MM.1S (cell line): ENCODE data around the gene NRTN.
"Not testable (repeated sequence)": the region's sequence is repeated elsewhere in the genome, so short reads cannot be mapped to it uniquely, and the experiment has no call there.

Source experiments
- DNase-seq: peaks from one replicate; pipeline ENCODE4 v3.0.0-alpha.2; 2015
- H2AFZ ChIP-seq: fragments of 300-600 bp; sonication (generic); 2 replicates; pipeline ENCODE4 v1.6.0; 2016; ENCODE audit warnings: antibody characterized with exemption, low read length
- H3F3A ChIP-seq: fragments of 300-600 bp; sonication (generic); 2 replicates; pipeline ENCODE4 v1.6.1; 2016; ENCODE audit warnings: mild to moderate bottlenecking, antibody characterized with exemption, low read length, moderate library complexity, mixed read lengths; ENCODE audit not compliant: insufficient read depth
- H3K27ac ChIP-seq: fragments of 300-600 bp; sonication (generic); 2 replicates; pipeline ENCODE4 v1.5.1; 2016; ENCODE audit warnings: mild to moderate bottlenecking, low read length
- H3K27me3 ChIP-seq: fragments of 300-600 bp; sonication (generic); replicated peaks from 2 replicates; pipeline ENCODE4 v1.6.0; 2016; ENCODE audit warnings: low read length; ENCODE audit not compliant: insufficient read depth
- H3K36me3 ChIP-seq: fragments of 300-600 bp; sonication (generic); replicated peaks from 2 replicates; pipeline ENCODE4 v1.6.1; 2016; ENCODE audit warnings: mild to moderate bottlenecking, low read length, mixed read lengths; ENCODE audit not compliant: insufficient read depth
- H3K4me1 ChIP-seq: fragments of 300-600 bp; sonication (generic); 2 replicates; pipeline ENCODE4 v1.6.1; 2016; ENCODE audit warnings: low read length, mixed read lengths
- H3K4me2 ChIP-seq: fragments of 300-600 bp; sonication (generic); 2 replicates; pipeline ENCODE4 v1.6.0; 2016; ENCODE audit warnings: low read depth, low read length
- H3K4me3 ChIP-seq: fragments of 300-600 bp; sonication (generic); 2 replicates; pipeline ENCODE4 v1.5.1; 2016; ENCODE audit warnings: low read length, mixed read lengths
- H3K79me2 ChIP-seq: fragments of 300-600 bp; sonication (generic); 2 replicates; pipeline ENCODE4 v1.6.1; 2016; ENCODE audit warnings: mixed run types, low read length, mixed read lengths
- H3K9ac ChIP-seq: fragments of 300-600 bp; sonication (generic); 2 replicates; pipeline ENCODE4 v1.6.1; 2016; ENCODE audit warnings: low read length, mixed read lengths
- H3K9me2 ChIP-seq: fragments of 300-600 bp; sonication (generic); replicated peaks from 2 replicates; pipeline ENCODE4 v1.6.1; 2016; ENCODE audit warnings: mild to moderate bottlenecking, low read length, mixed read lengths; ENCODE audit not compliant: insufficient read depth
- H3K9me3 ChIP-seq: fragments of 300-600 bp; sonication (generic); replicated peaks from 2 replicates; pipeline ENCODE4 v1.6.1; 2016; ENCODE audit warnings: mild to moderate bottlenecking, low read length, mixed read lengths; ENCODE audit not compliant: insufficient read depth
- H4K20me1 ChIP-seq: fragments of 300-600 bp; sonication (generic); 2 replicates; pipeline ENCODE4 v1.6.1; 2016; ENCODE audit warnings: mild to moderate bottlenecking, low read length, moderate library complexity, mixed read lengths; ENCODE audit not compliant: insufficient read depth
- EZH2 ChIP-seq: fragments of 300-600 bp; sonication (generic); optimal IDR thresholded peaks from 2 replicates; pipeline ENCODE3; 2017; ENCODE audit warnings: low read depth, mild to moderate bottlenecking, antibody characterized with exemption, low read length, mixed read lengths
- EZH2phosphoT487 ChIP-seq: fragments of 300-600 bp; sonication (generic); IDR thresholded peaks from 2 replicates; pipeline ENCODE4 v1.6.1; 2018; ENCODE audit warnings: antibody characterized with exemption, low read length
- TF ChIP-seq, protein P1 (sequence below): fragments of 300-600 bp; sonication (generic); IDR thresholded peaks from 2 replicates; pipeline ENCODE4 v1.5.1; 2016; ENCODE audit warnings: antibody characterized with exemption, low read length, mixed read lengths

The NRTN gene

DNA sequence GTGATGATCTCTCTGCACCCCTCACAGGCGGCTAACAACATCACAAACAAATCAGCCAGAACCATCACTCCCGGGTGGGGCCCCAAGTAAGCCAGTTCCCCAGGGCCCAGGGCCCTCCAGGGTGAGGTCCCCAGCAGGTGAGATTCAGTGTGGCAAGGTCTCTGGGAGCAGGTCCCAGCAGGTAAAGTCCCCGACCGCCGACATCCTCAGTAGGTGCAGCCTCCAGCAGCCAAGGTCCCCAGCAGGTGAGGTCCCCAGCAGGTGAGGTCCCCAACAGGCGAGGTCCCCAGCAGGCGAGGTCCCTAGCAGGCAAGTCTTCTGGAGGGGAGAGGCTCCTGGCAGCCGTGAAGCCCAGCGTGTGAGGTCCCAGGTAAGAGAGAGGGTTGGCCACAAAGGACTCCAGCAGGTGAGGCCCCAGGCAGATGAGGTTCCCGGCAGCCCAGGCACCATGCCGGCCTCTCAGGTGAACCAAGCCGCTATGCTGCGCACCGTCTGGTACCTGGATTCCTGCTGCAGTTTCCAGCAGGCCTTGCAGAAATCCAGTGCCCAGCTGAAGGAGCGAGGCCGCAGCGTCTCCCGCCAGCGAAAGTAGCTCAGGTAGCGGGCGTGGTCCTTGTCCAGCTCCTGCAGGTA lies 38.5 kb downstream of the NRTN start:
- no peak overlapping the region for H2AFZ ChIP-seq
- no peaks in the 10 kb centered on the region for H3K4me1 ChIP-seq
- no peak for TF ChIP-seq EZH2phosphoT487
- no peak for TF ChIP-seq EZH2
- TF ChIP-seq, protein P1, sequence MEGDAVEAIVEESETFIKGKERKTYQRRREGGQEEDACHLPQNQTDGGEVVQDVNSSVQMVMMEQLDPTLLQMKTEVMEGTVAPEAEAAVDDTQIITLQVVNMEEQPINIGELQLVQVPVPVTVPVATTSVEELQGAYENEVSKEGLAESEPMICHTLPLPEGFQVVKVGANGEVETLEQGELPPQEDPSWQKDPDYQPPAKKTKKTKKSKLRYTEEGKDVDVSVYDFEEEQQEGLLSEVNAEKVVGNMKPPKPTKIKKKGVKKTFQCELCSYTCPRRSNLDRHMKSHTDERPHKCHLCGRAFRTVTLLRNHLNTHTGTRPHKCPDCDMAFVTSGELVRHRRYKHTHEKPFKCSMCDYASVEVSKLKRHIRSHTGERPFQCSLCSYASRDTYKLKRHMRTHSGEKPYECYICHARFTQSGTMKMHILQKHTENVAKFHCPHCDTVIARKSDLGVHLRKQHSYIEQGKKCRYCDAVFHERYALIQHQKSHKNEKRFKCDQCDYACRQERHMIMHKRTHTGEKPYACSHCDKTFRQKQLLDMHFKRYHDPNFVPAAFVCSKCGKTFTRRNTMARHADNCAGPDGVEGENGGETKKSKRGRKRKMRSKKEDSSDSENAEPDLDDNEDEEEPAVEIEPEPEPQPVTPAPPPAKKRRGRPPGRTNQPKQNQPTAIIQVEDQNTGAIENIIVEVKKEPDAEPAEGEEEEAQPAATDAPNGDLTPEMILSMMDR, result no peak
- H3K4me3 ChIP-seq, result no peak overlapping the region
- H3F3A ChIP-seq, result no peaks in the 10 kb centered on the region
- no peaks in the 10 kb centered on the region for H3K9me2 ChIP-seq
- H3K9ac ChIP-seq, result no peak overlapping the region
- no peaks in the 10 kb centered on the region for H3K9me3 ChIP-seq
- H3K27ac ChIP-seq, result no peak overlapping the region
- H3K36me3 ChIP-seq, result no peaks in the 10 kb centered on the region
- H3K4me2 ChIP-seq, result no peak overlapping the region
- H3K79me2 ChIP-seq, result no peaks in the 10 kb centered on the region
- no peaks in the 10 kb centered on the region for H4K20me1 ChIP-seq
- DNase-seq, result no peak
- H3K27me3 ChIP-seq, result peaks cover 78% of the 10 kb centered on the region

DNA sequence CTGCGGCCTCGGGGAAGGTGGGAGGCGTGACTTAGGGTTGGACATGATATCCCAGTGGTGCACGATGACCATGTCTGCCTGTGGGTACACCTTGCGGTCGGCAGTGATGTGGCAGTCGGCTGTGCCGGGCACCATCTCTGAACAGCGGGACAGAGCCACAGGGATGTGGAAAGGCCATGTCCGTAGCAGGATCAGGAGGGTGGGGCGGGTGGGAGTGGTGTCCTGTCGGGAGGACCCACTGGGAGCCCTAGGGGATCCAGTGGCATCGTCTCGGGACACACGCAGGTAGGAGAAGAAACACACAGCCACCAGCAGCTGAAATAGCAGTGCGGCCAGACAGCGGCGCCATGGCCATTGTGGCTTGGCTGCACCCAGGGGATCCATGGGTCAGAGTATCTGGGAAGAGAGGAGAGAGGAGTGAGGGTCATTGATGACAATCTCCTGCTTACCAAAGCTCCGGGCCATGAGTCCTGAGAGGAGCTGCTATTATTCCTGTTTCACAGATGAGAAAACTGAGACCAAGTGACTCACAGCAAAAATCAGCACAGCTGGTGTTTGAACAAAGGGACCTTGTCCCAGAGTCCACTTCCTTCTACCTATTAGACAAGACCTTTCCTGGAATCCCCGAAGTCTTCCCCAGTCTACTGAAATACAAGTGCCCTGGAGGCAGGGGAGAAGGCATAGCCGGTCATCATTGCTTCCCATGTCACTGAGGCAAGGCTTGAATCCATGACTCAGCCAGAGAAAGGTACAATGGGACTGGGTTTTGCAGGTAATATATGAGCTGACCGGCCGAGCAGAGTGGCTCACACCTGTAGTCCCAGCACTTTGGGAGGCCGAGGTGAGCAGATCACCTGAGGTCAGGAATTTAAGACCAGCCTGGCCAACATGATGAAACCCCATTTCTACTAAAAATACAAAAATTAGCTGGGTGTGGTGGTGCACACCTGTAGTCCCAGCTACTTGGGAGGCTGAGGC lies 39.9 kb downstream of the NRTN start:
- no peaks in the 10 kb centered on the region for H3K36me3 ChIP-seq
- no peaks in the 10 kb centered on the region for H3K79me2 ChIP-seq
- H3F3A ChIP-seq, result no peaks in the 10 kb centered on the region
- TF ChIP-seq, protein P1, result no peak
- TF ChIP-seq EZH2 (no peak), EZH2phosphoT487 (no peak)
- H2AFZ ChIP-seq, result no peak overlapping the region
- H3K9ac ChIP-seq, result no peak overlapping the region
- H3K27ac ChIP-seq, result no peak overlapping the region
- no peaks in the 10 kb centered on the region for H3K9me3 ChIP-seq
- no peak overlapping the region for H3K4me3 ChIP-seq
- no peaks in the 10 kb centered on the region for H3K4me1 ChIP-seq
- H4K20me1 ChIP-seq, result no peaks in the 10 kb centered on the region
- peaks cover 78% of the 10 kb centered on the region for H3K27me3 ChIP-seq
- no peak for DNase-seq
- no peaks in the 10 kb centered on the region for H3K9me2 ChIP-seq
- no peak overlapping the region for H3K4me2 ChIP-seq

GRCh38 chr19:5847846-5848245 lies 43.0 kb downstream of the NRTN start:
- not testable (repeated sequence) for H3K4me3 ChIP-seq, H4K20me1 ChIP-seq, H2AFZ ChIP-seq, H3K36me3 ChIP-seq, H3K79me2 ChIP-seq, H3K9me3 ChIP-seq, DNase-seq, H3F3A ChIP-seq, H3K9me2 ChIP-seq, H3K4me2 ChIP-seq, H3K4me1 ChIP-seq, H3K9ac ChIP-seq, H3K27ac ChIP-seq
- H3K27me3 ChIP-seq, result peaks cover 92% of the 10 kb centered on the region

DNA sequence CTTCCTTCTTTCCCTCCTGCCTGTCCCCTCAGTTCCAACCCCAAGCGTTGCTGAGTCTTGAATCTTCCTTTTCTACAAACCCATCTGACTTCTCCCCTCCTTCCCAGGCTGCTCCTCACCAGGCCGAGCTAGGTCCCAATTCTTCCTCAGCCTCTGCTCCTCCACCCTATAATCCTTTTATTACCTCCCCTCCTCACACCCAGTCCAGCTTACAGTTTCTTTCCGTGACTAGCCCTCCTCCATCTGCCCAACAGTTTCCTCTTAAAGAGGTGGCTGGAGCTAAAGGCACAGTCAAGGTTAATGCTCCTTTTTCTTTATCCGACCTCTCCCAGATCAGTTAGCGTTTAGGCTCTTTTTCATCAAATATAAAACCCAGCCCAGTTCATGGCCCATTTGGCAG lies 43.8 kb downstream of the NRTN start:
- H3K9me2 ChIP-seq, H3K36me3 ChIP-seq, H3K4me1 ChIP-seq, H3K4me2 ChIP-seq, H3K9me3 ChIP-seq, H2AFZ ChIP-seq, H4K20me1 ChIP-seq, H3K79me2 ChIP-seq, DNase-seq, H3F3A ChIP-seq, H3K4me3 ChIP-seq, H3K9ac ChIP-seq, H3K27ac ChIP-seq: not testable (repeated sequence)
- H3K27me3 ChIP-seq, result peaks cover 90% of the 10 kb centered on the region
